ENCODE data around the gene TMEM234. TPM values are rescaled to one million over a fixed set of nuclear protein-coding genes. Genes with fewer than 3 reads are reported as not detected.

TMEM234 gene
- total RNA-seq, 1 experiment from 2014 or later = 22.2 TPM

DNA sequence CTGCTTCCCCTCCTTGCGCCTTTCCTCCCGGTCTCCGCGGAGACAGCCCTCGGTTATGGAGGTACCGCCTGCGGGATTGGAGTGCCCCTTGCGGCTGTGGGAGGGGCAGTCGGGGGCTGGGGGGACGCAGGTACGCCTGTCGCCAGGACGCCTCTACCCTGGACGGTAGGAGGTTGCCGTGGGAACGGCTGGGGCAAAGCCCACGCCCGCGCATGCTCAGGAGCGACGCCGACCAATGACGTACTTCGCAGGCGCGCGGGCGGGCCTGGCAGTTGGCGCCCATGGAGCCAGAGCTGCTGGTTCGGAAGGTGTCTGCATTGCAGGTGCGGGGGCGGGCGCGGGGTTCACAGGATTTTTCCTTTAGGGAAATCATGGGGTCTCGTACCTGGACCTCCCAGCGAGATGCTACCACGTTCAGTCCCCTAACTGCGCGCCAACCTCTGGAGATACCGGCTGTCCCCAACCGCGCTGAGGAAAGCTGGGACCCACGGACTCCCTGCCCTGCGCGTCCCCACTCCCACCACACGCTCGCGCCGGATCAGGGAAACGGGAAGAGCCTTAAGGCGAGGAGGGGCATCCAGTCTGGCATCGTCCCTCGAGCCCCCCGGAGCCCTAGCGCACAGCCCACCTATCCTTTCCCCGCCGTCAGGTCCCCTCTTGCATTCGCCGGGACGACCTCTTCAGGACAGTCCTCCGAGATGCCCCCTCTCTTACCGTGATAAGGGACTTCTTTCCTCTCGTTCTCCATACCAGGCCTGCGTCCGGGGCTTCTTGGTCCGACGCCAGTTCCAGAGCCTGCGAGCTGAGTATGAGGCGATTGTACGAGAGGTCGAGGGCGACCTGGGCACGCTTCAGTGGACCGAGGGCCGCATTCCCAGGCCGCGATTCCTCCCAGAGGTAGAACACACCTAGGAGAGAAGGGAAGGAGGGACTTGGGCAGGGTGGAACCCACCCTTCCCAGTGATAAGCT is 16.5 kb downstream of the TMEM234 start, which contains the start of gene IQCC:
TSS of gene IQCC (plus strand) at position 271 of the 970 bp plus-strand sequence. CDS start at position 282, 11 bp downstream.
- Mint-ChIP-seq H3K36me3 (ENCODE audit: insufficient read depth, unreplicated experiment) (peaks cover 23% of the 10 kb centered on the region), H3K9me3 (ENCODE audit: unreplicated experiment) (no peaks in the 10 kb centered on the region), H3K27me3 (ENCODE audit: insufficient read depth, unreplicated experiment) (no peaks in the 10 kb centered on the region), H3K4me3 (ENCODE audit: unreplicated experiment) (peak within 1 kb of the TSS; percentile 78), H3K27ac (ENCODE audit: low read depth, unreplicated experiment) (peak within 1 kb of the TSS; percentile 95), H3K4me1 (ENCODE audit: insufficient read depth, unreplicated experiment) (peaks cover 15% of the 10 kb centered on the region)
- ChIA-PET POLR2A (interaction anchor here (0.6 to 3.0 kb wide), 18 partner anchors 8 to 191 kb away, joined by 3 to 19 read pairs (median 4); partner anchors contain the start of genes EIF3I, KPNA6, TMEM234 and TXLNA), CTCF (interaction anchor here (0.5 to 2.3 kb wide), 5 partner anchors 8 to 170 kb away, joined by 3 to 12 read pairs (median 4); no protein-coding TSS in a partner anchor)
- intact Hi-C loops (cut with micrococcal nuclease) = no loop called here
- peak; percentile 83 for DNase-seq (ENCODE audit: unreplicated experiment)
- BruUV-seq (replicated peaks) = TSS peak; percentile 60
- TF ChIP-seq, protein P1, sequence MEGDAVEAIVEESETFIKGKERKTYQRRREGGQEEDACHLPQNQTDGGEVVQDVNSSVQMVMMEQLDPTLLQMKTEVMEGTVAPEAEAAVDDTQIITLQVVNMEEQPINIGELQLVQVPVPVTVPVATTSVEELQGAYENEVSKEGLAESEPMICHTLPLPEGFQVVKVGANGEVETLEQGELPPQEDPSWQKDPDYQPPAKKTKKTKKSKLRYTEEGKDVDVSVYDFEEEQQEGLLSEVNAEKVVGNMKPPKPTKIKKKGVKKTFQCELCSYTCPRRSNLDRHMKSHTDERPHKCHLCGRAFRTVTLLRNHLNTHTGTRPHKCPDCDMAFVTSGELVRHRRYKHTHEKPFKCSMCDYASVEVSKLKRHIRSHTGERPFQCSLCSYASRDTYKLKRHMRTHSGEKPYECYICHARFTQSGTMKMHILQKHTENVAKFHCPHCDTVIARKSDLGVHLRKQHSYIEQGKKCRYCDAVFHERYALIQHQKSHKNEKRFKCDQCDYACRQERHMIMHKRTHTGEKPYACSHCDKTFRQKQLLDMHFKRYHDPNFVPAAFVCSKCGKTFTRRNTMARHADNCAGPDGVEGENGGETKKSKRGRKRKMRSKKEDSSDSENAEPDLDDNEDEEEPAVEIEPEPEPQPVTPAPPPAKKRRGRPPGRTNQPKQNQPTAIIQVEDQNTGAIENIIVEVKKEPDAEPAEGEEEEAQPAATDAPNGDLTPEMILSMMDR (IDR thresholded peaks at IDR 0.05; ENCODE audit: unreplicated experiment) = no peak

DNA sequence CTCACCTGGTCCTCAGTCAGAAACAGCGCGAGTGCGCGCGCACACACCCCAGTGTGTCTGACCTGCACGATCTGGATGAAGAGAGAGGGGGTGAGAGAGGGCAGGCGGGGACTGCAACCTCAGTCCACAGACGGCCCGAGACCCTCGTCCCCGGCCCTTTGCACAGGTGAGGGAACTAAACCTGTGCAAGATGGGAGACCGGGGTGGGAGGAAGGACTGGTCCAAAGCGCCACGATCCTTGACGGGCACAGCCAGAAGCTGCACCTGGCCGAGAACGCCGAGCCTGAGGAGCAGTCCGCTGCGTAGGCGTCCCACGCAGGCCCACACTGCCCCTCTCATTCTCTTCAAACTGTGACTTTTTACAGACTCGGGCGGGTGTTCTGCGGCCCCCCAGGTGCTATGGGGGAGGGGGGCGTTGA is 17.2 kb downstream of the TMEM234 start:
- POLR2A ChIA-PET = interaction anchor here (0.6 to 3.0 kb wide), 10 partner anchors 7 to 190 kb away, joined by 3 to 19 read pairs (median 5); partner anchors contain the start of gene KPNA6
- no TSS peak for BruUV-seq (replicated peaks)
- CTCF ChIA-PET = interaction anchor here (0.5 to 2.3 kb wide), 3 partner anchors 9 to 23 kb away, joined by 4 to 12 read pairs (median 5); no protein-coding TSS in a partner anchor
- TF ChIP-seq, protein P1 (IDR thresholded peaks at IDR 0.05; ENCODE audit: unreplicated experiment) = no peak
- peaks cover 20% of the 10 kb centered on the region for H3K4me1 Mint-ChIP-seq (ENCODE audit: insufficient read depth, unreplicated experiment)
- peak overlapping the region; percentile 78 for H3K4me3 Mint-ChIP-seq (ENCODE audit: unreplicated experiment)
- no peaks in the 10 kb centered on the region for H3K9me3 Mint-ChIP-seq (ENCODE audit: unreplicated experiment)
- peak overlapping the region; percentile 95 for H3K27ac Mint-ChIP-seq (ENCODE audit: low read depth, unreplicated experiment)
- no peaks in the 10 kb centered on the region for H3K27me3 Mint-ChIP-seq (ENCODE audit: insufficient read depth, unreplicated experiment)
- H3K36me3 Mint-ChIP-seq (ENCODE audit: insufficient read depth, unreplicated experiment) = peaks cover 23% of the 10 kb centered on the region
- no peak for DNase-seq (ENCODE audit: unreplicated experiment)
- intact Hi-C loops (cut with micrococcal nuclease) = no loop called here

DNA sequence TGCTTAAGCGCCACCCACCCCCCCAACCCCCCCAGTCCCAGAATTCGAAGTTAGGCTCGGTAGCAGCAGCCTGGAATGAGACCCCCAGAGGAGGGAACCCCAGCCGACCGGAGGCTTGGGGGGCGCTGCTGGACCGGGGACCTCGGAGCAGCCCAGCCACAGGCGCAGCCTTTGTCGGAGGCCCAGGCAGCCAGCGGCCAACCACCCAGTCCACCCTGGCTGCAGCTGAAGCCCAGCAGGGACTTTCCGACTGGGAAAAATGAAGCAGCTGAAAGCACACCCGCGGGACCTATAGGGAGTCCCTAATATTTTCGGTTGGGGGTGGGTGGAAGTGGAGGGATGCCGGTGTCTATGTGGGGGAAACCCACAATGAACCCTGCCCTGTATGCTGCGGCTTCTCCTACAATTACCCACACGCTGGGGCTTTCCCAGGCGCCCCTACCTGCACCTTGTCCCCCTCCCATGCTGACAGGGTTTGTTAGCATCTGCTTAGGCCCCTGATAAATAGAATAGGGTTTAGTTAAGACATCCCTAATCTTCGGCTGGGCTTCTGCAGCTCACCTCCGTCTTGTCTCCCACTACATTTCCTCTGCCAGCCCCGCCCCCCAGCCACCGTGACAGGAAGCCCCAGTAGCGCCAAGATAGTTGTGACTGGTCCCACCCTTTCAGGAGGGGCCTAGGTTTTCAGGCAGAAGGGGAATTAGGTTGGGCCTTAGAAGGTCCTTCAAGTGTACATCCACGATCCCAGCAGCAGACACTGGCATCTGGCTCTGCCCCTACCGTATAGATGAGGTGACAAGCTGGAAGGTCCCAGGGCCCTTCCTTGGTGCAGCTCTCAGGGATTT is 20.9 kb downstream of the TMEM234 start:
- intact Hi-C loops (cut with micrococcal nuclease) = no loop called here
- H3K27ac Mint-ChIP-seq (ENCODE audit: low read depth, unreplicated experiment) = no peak overlapping the region
- no peak for DNase-seq (ENCODE audit: unreplicated experiment)
- H3K27me3 Mint-ChIP-seq (ENCODE audit: insufficient read depth, unreplicated experiment) = no peaks in the 10 kb centered on the region
- BruUV-seq (replicated peaks) = no TSS peak
- ChIA-PET CTCF (interaction anchor here (0.6 to 1.5 kb wide), 2 partner anchors 14 to 1018 kb away, joined by 3 to 4 read pairs; no protein-coding TSS in a partner anchor), POLR2A (interaction anchor here (0.7 to 1.2 kb wide), 5 partner anchors 8 to 434 kb away, joined by 3 to 4 read pairs (median 3); partner anchors contain the start of genes BSDC1 and DCDC2B)
- peaks cover 31% of the 10 kb centered on the region for H3K36me3 Mint-ChIP-seq (ENCODE audit: insufficient read depth, unreplicated experiment)
- TF ChIP-seq, protein P1 (IDR thresholded peaks at IDR 0.05; ENCODE audit: unreplicated experiment) = no peak
- H3K9me3 Mint-ChIP-seq (ENCODE audit: unreplicated experiment) = no peaks in the 10 kb centered on the region
- peaks cover 18% of the 10 kb centered on the region for H3K4me1 Mint-ChIP-seq (ENCODE audit: insufficient read depth, unreplicated experiment)
- peak overlapping the region; percentile 71 for H3K4me3 Mint-ChIP-seq (ENCODE audit: unreplicated experiment)

All from MCF 10A (cell line).